IPS-20b (cell line): ENCODE measurements around the gene KLHL35.
A peak's percentile ranks its signal among the peaks of the same experiment; 100 is the strongest.

Experiments
- H3K27ac ChIP-seq: one replicate; pipeline ENCODE4 v1.5.1; 2013; ENCODE audit warnings: low read length
- H3K27me3 ChIP-seq: 2 replicates; pipeline ENCODE4 v1.6.1; 2013; ENCODE audit warnings: mild to moderate bottlenecking, low read length, inconsistent platforms; ENCODE audit not compliant: insufficient read depth
- H3K36me3 ChIP-seq: 2 replicates; pipeline ENCODE4 v1.6.1; 2013; ENCODE audit warnings: low read depth, mild to moderate bottlenecking, inconsistent platforms, low read length, moderate library complexity; ENCODE audit not compliant: insufficient read depth
- H3K4me1 ChIP-seq: 2 replicates; pipeline ENCODE4 v1.6.1; 2013; ENCODE audit warnings: mild to moderate bottlenecking, control low read depth, inconsistent platforms, low read length, moderate library complexity; ENCODE audit not compliant: insufficient read depth
- H3K4me3 ChIP-seq: 2 replicates; pipeline ENCODE4 v1.5.1; 2013; ENCODE audit warnings: mild to moderate bottlenecking, low read length, inconsistent platforms
- H3K9ac ChIP-seq: 2 replicates; pipeline ENCODE4 v1.6.1; 2013; ENCODE audit warnings: low read depth, mild to moderate bottlenecking, inconsistent platforms, low read length, moderate library complexity
- H3K9me3 ChIP-seq: 2 replicates; pipeline ENCODE4 v1.6.1; 2013; ENCODE audit warnings: mild to moderate bottlenecking, low read depth, low read length, inconsistent platforms; ENCODE audit not compliant: insufficient read depth

Gene KLHL35

GRCh38 chr11:75465701-75466531, 32.9 kb upstream of the KLHL35 start:
- Histone ChIP-seq H3K4me3 (no peak overlapping the region), H3K36me3 (no peaks in the 10 kb centered on the region), H3K4me1 (peaks cover 15% of the 10 kb centered on the region), H3K27ac (no peak overlapping the region), H3K9ac (no peak overlapping the region), H3K27me3 (no peaks in the 10 kb centered on the region), H3K9me3 (no peaks in the 10 kb centered on the region)

GRCh38 chr11:75463106-75463774, 30.2 kb upstream of the KLHL35 start:
- H3K9me3 ChIP-seq = no peaks in the 10 kb centered on the region
- H3K36me3 ChIP-seq = no peaks in the 10 kb centered on the region
- H3K4me1 ChIP-seq = peaks cover 15% of the 10 kb centered on the region
- H3K27me3 ChIP-seq = no peaks in the 10 kb centered on the region
- H3K27ac ChIP-seq = no peak overlapping the region
- H3K9ac ChIP-seq = peak overlapping the region; percentile 27; the same call in 1 of the 2 replicates
- H3K4me3 ChIP-seq = no peak overlapping the region

GRCh38 chr11:75462117-75462653, 29.2 kb upstream of the KLHL35 start:
- Histone ChIP-seq H3K9me3 (no peaks in the 10 kb centered on the region), H3K4me1 (peaks cover 15% of the 10 kb centered on the region), H3K27ac (no peak overlapping the region), H3K36me3 (no peaks in the 10 kb centered on the region), H3K4me3 (no peak overlapping the region), H3K27me3 (no peaks in the 10 kb centered on the region), H3K9ac (no peak overlapping the region)

GRCh38 chr11:75461151-75461550, 28.1 kb upstream of the KLHL35 start:
- H3K9ac ChIP-seq = no peak overlapping the region
- H3K36me3 ChIP-seq = no peaks in the 10 kb centered on the region
- H3K27ac ChIP-seq = no peak overlapping the region
- peaks cover 15% of the 10 kb centered on the region for H3K4me1 ChIP-seq
- no peaks in the 10 kb centered on the region for H3K9me3 ChIP-seq
- no peak overlapping the region for H3K4me3 ChIP-seq
- H3K27me3 ChIP-seq = no peaks in the 10 kb centered on the region

GRCh38 chr11:75456596-75457183, 23.7 kb upstream of the KLHL35 start:
- no peak overlapping the region for H3K27ac ChIP-seq
- no peak overlapping the region for H3K9ac ChIP-seq
- H3K4me3 ChIP-seq = no peak overlapping the region
- H3K4me1 ChIP-seq = peaks cover under 1% of the 10 kb centered on the region
- no peaks in the 10 kb centered on the region for H3K36me3 ChIP-seq
- H3K27me3 ChIP-seq = no peaks in the 10 kb centered on the region; the same call in 1 of the 2 replicates
- no peaks in the 10 kb centered on the region for H3K9me3 ChIP-seq

- H3K27me3 ChIP-seq = peaks cover 7% of the 10 kb centered on the region; the same call in 1 of the 2 replicates
- H3K4me1 ChIP-seq = no peaks in the 10 kb centered on the region; the same call in 1 of the 2 replicates
- H3K4me3 ChIP-seq = no peak overlapping the region
- H3K9ac ChIP-seq = no peak overlapping the region
- no peaks in the 10 kb centered on the region for H3K36me3 ChIP-seq
- no peaks in the 10 kb centered on the region for H3K9me3 ChIP-seq
- H3K27ac ChIP-seq = no peak overlapping the region
Measured at GRCh38 chr11:75454987-75455386, 22.0 kb upstream of the KLHL35 start.

- H3K27ac ChIP-seq = no peak overlapping the region
- no peaks in the 10 kb centered on the region; the same call in 1 of the 2 replicates for H3K4me1 ChIP-seq
- H3K9me3 ChIP-seq = no peaks in the 10 kb centered on the region
- peaks cover 7% of the 10 kb centered on the region; the same call in 1 of the 2 replicates for H3K27me3 ChIP-seq
- no peak overlapping the region for H3K9ac ChIP-seq
- H3K36me3 ChIP-seq = no peaks in the 10 kb centered on the region
- no peak overlapping the region for H3K4me3 ChIP-seq
Measured at GRCh38 chr11:75453916-75454655, 21.1 kb upstream of the KLHL35 start.

- no peaks in the 10 kb centered on the region; the same call in 1 of the 2 replicates for H3K4me1 ChIP-seq
- H3K27ac ChIP-seq = no peak overlapping the region
- H3K27me3 ChIP-seq = peaks cover 7% of the 10 kb centered on the region; the same call in 1 of the 2 replicates
- H3K9me3 ChIP-seq = no peaks in the 10 kb centered on the region
- no peak overlapping the region for H3K9ac ChIP-seq
- H3K36me3 ChIP-seq = no peaks in the 10 kb centered on the region
- peak overlapping the region; percentile 57; the same call in 1 of the 2 replicates for H3K4me3 ChIP-seq
Measured at GRCh38 chr11:75450826-75451821, 18.1 kb upstream of the KLHL35 start.

GRCh38 chr11:75450236-75450635, 17.2 kb upstream of the KLHL35 start:
- H3K27me3 ChIP-seq = peaks cover 7% of the 10 kb centered on the region; the same call in 1 of the 2 replicates
- H3K36me3 ChIP-seq = no peaks in the 10 kb centered on the region
- no peak overlapping the region for H3K9ac ChIP-seq

GRCh38 chr11:75449776-75450175, 16.8 kb upstream of the KLHL35 start:
- peaks cover 7% of the 10 kb centered on the region; the same call in 1 of the 2 replicates for H3K27me3 ChIP-seq
- H3K27ac ChIP-seq = no peak overlapping the region
- H3K9me3 ChIP-seq = no peaks in the 10 kb centered on the region
- no peaks in the 10 kb centered on the region; the same call in 1 of the 2 replicates for H3K4me1 ChIP-seq
- no peak overlapping the region for H3K4me3 ChIP-seq
- no peaks in the 10 kb centered on the region for H3K36me3 ChIP-seq
- H3K9ac ChIP-seq = no peak overlapping the region

More at GRCh38 chr11:75450236-75450635, 17.2 kb upstream of the KLHL35 start:
- Histone ChIP-seq H3K4me3 (no peak overlapping the region), H3K9me3 (no peaks in the 10 kb centered on the region), H3K27ac (no peak overlapping the region), H3K4me1 (no peaks in the 10 kb centered on the region; the same call in 1 of the 2 replicates)
